ENCODE results near the gene SLC6A18. TPM values are rescaled to one million over a fixed set of nuclear protein-coding genes. Genes with fewer than 3 reads are reported as not detected.

The SLC6A18 gene, protein sequence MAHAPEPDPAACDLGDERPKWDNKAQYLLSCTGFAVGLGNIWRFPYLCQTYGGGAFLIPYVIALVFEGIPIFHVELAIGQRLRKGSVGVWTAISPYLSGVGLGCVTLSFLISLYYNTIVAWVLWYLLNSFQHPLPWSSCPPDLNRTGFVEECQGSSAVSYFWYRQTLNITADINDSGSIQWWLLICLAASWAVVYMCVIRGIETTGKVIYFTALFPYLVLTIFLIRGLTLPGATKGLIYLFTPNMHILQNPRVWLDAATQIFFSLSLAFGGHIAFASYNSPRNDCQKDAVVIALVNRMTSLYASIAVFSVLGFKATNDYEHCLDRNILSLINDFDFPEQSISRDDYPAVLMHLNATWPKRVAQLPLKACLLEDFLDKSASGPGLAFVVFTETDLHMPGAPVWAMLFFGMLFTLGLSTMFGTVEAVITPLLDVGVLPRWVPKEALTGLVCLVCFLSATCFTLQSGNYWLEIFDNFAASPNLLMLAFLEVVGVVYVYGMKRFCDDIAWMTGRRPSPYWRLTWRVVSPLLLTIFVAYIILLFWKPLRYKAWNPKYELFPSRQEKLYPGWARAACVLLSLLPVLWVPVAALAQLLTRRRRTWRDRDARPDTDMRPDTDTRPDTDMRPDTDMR
- 0.70 TPM for total RNA-seq

DNA sequence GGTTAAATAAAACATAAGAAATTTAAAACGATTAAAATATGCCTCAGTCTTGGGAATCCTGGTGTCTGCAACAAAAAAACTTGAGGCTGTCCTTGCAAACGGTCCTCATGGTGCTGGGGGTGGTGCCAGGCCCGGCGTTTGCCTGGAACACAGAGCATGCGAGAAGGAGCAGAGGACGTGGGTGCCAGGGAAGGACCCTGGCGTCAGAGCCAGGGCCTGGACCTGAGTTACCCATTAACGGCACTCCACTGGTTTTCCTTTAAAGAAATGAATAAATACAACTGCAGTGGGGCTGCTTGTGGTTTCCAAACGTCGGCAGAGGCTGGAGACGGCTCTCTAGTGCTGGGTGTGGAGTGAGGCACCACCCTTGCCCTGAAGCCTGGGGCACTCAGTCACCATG is at the start of gene SLC6A18:
TSS of gene SLC6A18 (plus strand) at position 301 of the 400 bp plus-strand sequence. CDS start at position 398, 97 bp downstream.

DNA sequence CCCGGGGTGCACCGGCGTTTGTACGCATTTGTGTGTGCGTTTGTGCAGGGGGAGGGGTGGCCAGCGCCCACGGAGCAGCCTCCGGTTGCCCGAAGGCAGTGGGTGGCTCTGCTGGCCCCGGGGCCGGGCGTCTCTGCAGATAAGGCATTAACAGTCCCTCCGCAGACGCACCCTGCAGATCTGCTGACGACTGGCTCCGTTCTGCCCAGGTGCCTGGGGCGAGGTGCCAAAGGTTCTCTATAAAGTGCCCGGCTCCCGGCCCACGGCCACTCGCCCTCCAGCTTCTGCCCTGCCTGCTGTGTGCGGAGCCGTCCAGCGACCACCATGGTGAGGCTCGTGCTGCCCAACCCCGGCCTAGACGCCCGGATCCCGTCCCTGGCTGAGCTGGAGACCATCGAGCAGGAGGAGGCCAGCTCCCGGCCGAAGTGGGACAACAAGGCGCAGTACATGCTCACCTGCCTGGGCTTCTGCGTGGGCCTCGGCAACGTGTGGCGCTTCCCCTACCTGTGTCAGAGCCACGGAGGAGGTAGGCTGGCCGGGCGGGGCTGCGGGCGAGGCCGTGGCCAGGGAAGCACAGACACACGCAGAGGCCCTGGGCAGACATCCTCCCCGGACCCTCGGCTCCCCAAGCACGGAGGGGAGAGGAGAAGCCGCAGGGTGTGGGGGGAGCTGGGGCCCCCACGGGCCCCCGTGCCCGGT is 23.7 kb upstream of the SLC6A18 start, which contains the start of gene SLC6A19:
TSS of gene SLC6A19 (plus strand) at position 269 of the 699 bp plus-strand sequence. CDS start at position 325, 56 bp downstream.

DNA sequence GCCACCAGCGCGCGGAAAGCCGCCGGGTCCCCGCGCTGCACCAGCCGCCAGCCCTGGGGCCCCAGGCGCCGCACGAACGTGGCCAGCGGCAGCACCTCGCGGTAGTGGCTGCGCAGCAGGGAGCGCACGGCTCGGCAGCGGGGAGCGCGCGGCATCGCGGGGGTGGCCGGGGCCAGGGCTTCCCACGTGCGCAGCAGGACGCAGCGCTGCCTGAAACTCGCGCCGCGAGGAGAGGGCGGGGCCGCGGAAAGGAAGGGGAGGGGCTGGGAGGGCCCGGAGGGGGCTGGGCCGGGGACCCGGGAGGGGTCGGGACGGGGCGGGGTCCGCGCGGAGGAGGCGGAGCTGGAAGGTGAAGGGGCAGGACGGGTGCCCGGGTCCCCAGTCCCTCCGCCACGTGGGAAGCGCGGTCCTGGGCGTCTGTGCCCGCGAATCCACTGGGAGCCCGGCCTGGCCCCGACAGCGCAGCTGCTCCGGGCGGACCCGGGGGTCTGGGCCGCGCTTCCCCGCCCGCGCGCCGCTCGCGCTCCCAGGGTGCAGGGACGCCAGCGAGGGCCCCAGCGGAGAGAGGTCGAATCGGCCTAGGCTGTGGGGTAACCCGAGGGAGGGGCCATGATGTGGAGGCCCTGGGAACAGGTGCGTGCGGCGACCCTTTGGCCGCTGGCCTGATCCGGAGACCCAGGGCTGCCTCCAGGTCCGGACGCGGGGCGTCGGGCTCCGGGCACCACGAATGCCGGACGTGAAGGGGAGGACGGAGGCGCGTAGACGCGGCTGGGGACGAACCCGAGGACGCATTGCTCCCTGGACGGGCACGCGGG is 69.9 kb downstream of the SLC6A18 start, which contains the start of gene TERT:
TSS of gene TERT (minus strand) at position 234 of the 815 bp plus-strand sequence. CDS start at position 155, 79 bp downstream.

Other genes starting within 250 kb of the SLC6A18 start
- gene NKD2, start 216.6 kb upstream of the SLC6A18 start, total RNA-seq = 36.5 TPM
- 56.3 TPM for gene SLC12A7, start 113.3 kb upstream of the SLC6A18 start, total RNA-seq
- 33.0 TPM for gene SLC6A19, start 23.8 kb upstream of the SLC6A18 start, total RNA-seq
- 0.47 TPM for gene TERT, start 69.7 kb downstream of the SLC6A18 start, total RNA-seq
- gene CLPTM1L, start 119.7 kb downstream of the SLC6A18 start, total RNA-seq = 158 TPM
- gene SLC6A3, start 220.1 kb downstream of the SLC6A18 start, total RNA-seq = 0.41 TPM

All from metanephros (tissue), 1 donor.